GM18499 (cell line): ENCODE data around the gene TIMELESS.
"Not testable (repeated sequence)": the region's sequence is repeated elsewhere in the genome, so short reads cannot be mapped to it uniquely, and the experiment has no call there.

Experiments used
- ATAC-seq: cut with Tn5 transposase; IDR thresholded peaks from one replicate; pipeline ENCODE4 v1.9.1; 2021; ENCODE audit warnings: moderate number of reproducible peaks; ENCODE audit not compliant: insufficient read depth, unreplicated experiment

The TIMELESS gene

DNA sequence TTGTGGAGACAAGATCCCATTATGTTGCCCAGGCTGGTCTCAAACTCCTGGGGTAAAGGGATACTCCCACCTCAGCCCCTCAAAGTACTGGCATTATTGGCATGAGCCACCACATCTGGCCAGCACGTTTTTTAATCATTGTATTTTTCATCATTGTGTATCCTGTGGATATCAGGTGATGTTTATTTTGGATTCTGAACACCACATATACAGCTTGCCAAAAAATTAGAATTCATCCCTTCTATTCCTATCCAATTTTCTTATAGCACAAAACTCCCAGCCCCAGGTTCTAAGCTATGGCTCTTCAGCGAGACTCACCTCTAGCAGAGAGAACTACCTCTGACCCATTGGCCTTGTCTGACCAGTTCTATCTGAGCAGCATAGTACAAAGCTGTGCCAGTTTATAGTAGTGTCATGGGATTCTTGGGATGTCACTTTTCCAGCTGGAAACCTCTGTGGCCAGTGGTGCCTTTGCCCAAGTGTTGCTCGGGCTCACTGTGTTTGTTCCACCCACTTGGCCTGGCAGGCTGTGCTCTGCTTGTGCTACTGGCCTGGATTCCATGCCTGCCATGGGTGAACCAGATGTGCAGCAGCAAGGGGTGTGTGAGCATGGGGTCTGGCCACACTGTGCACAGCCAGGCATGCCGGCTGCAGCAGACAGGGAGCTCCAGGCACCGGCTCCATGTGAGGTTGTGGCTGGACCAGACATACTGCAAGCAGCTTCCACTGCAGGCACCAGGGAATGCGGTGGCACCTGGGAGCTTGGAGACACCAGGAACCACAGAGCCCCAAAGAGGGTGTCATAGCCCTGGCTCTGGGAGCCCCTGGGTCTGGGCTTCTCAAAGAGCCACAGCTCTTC, 37.2 kb downstream of the TIMELESS start:
- ATAC-seq, result no peak

DNA sequence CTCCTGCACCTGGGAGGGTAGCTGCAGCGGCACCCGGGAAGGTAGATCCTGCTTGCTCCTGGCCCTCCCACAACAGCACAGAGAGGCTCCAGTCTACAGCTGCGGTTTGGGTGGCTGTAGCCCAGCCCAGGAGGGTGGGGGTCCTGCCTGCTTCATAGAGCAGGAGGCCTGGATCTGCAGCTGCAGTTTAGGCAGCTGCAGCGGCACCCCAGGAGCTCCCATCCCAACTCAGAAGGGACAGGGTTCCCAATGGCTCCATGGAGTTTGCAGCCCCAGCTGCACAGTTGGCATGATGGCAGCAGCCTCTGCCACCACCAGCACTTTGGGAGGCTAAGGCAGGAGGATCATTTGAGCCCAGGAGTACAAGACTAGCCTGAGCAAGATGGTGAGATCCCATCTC, 38.5 kb downstream of the TIMELESS start:
- no peak for ATAC-seq

DNA sequence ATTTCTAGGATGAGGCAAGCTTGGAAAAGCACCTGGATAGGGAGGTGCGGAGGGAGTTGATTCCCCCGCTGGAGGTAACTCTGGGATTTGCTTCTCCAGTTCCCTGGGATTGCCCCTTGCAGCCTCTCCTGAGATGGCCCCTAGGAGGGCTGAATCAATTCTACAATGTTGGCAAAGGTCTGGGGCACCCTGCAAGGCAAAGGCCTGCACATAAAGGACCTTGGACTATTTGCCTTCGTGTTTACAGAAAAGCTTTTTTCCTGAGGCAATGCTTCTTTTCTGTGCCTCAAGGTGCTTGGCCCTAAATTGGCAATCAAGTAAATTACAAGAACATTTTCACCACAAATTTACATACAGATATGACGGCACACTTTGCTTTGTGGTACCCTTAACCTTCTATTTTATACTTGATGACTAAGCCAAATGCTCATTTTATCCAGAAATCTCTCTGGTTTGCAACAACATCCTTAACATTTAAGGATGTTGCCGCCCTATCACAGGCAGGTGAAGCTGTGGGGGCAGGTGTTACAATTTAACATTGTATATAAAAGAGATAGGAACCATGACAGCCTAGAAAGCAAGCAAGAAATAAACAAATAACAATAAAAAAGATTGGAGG, 40.3 kb downstream of the TIMELESS start:
- ATAC-seq, result no peak

DNA sequence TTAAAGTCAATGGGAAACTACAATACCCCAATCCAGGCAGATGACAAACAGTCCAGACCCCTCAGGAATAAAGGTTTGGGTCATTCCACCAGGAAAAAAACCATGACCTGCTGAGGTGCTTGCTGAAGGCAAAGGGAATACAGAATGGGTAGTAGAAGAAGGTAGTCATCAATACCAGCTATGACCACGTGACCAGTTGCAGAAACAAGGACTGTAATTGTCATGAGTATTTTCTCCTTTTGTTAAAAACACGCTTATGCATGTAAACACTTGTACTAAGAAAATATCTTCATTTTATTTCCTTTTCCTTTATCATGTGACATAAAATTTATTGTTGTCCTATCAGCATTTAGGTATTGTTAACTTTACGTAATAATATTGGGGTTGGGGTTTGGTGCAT, 45.0 kb downstream of the TIMELESS start:
- ATAC-seq, result not testable (repeated sequence)

DNA sequence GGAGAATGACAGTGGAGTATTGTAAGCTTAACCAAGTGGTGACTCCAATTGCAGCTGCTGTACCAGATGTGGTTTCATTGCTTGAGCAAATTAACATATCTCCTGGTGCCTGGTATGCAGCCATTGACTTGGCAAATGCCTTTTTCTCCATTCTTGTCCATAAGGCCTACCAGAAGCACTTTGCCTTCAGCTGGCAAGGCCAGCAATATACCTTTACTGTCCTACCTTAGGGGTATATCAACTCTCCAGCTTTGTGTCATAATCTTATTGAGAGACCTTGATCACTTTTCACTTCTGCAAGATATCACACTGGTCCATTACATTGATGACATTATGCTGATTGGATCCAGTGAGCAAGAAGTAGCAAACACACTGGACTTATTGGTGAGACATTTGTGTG, 47.6 kb downstream of the TIMELESS start:
- not testable (repeated sequence) for ATAC-seq

DNA sequence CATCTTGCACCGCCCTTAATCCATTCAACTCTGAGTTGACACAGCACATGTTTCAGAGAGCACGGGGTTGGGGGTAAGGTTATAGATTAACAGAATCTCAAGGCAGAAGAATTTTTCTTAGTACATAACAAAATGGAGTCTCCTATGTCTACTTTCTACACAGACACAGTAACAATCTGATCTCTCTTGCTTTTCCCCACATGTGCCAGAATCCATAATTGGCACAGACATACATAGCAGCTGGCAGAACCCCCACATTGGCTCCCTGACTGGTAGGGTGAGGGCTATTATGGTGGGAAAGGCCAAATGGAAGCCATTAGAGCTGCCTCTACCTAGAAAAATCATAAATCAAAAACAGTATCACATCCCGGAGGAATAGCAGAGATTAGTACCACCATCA, 48.1 kb downstream of the TIMELESS start:
- ATAC-seq, result not testable (repeated sequence)

DNA sequence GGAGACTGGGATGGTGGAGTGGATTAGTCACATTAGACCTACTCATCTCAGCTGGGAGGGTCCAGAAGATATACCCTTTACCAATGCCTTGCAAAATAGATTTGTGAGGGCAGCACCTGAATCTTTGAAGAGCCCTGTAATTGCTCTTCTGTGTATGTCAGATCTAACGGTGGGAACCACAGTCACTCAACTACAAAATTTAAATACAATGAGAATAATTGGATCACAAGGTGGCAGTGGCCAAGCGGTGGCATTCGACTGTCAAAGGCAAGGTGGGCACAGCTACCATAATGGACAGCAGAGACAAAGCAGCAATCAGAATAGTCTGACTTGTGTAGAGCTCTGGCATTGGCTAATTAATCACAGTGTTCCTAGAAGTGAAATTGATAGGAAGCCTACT, 49.8 kb downstream of the TIMELESS start:
- not testable (repeated sequence) for ATAC-seq

DNA sequence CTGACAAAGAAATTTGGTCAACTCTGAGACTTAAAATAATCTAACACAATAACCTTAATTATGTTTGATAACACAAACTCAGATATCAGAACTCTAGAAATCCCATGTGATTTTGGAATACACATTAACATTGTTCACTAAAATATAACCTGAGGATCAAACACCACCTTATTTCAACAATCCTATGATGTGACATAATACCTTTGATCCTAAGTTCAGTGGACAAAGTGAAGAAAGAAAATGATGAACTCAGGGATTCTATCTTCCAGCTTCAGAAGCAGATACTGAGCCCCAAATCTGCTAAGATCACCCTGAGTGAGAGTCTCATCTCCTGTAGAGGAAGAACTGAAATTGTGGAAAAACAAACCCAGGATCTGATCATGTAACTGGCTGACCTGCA, 50.9 kb downstream of the TIMELESS start:
- no peak for ATAC-seq

DNA sequence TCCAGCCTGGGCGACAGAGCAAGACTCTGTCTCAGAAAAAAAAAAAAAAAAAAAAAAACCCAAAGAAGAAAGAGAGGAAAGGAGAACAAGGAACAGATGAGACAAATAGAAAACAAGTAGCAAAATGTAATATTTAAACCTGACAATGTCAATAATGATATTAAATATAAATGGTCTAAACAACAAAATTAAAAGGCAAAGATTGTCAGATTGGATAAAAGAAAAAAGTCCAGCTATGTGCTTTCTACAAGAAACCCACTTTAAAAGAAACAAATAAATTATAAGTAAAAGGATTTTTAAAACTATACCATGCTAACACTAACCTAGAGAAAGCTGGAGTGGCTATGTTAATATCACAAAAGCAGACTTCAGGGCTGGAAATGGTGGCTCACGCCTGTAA, 56.9 kb downstream of the TIMELESS start:
- ATAC-seq, result no peak

DNA sequence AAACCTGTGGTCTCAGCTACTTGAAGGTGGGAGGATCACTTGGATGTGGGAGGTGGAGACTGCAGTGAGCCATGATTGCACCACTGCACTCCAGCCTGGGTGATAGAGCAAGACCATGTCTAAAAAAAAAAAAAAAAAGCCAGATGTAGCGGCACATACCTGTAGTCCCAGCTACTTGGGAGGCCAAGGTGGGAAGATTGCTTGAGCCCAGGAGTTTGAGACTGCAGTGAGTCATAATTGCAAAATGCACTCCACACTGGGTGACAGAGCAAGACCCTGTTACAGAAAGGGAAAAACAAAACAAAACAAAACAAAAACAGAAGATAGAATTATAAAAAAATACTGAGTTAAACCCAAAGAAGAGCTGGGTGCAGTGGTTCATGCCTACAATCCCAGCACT, 57.5 kb downstream of the TIMELESS start:
- no peak for ATAC-seq

DNA sequence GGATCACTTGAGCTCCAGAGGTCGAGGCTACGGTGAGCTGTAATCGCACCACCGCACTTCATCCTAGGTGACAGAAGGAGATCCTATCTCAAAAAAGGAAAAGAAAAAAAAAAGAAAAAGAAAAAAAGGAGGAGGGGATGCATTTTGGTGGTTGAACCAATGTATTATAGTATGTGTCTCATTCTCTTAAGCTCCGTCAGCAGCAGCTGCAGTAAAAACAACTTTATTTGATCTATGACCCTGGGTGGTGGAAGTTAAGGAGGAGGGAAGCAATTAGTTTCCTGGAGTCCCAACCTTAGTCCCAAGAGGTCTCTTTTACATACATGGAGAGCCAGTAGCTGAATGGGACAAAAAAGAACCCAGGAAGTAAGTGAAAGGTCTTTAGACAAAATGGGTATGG, 59.8 kb downstream of the TIMELESS start:
- ATAC-seq, result no peak

DNA sequence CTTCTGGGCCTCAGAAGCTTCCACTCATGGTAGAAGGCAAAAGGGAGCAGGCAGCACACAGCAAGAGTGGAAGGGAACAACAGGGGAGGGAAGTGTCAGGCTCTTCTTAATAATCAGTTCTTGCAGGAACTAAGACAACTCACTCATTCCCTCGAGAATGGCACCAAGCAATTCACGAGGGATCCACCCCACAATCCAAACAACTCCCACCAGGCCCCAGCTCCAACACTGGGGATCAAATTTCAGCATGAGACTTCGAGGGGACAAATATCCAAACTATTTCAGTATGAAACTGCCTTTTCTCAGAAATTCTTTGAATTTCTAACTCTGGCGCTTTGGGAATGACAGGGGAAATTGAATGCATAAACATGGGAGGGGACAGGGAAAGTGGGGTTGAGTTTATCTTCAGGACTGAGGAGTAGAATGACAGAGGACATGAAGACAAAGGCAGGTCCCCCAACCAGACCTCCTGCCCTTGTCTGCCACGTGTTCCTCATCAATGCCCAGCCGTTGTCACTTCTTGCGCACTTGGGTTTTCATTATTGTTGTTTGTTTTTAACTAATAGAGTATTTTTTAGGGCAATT, 62.0 kb downstream of the TIMELESS start:
- no peak for ATAC-seq

DNA sequence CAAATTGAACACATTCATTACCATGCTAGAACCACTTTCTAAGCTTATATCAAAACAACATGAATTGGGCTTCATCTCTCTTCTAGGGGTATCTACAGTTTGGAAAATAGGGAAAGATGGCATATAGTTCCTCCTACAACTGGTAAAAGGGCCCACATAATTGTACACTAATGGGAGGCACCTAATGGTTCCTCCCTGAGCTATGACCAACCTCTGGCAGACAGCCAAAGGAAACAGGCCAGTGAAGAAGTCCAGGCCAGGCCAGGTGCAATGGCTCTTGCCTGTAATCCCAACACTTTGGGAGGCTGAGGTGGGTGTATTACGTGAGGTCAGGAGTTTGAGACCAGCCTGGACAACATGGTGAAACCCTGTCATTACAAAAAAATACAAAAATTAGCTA, 63.4 kb downstream of the TIMELESS start:
- no peak for ATAC-seq

DNA sequence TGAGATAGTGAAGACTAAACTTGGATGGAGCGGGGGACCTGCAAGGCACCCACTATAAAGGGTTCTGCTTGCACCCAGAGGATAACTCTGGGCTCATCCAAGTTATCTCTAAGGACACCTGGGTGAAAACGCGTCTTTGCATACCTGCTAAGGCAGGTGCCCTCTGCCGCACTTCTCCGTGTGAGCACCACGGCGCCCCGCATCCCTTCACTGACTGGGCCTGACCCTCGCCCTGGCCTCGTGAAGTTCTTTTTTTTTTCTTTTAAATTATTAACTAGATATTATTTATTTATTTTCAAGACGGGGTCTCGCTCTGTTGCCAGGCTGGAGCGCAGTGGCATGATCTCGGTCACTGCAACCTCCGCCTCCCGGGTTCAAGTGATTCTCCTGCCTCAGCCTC, 66.6 kb downstream of the TIMELESS start:
- ATAC-seq, result no peak

DNA sequence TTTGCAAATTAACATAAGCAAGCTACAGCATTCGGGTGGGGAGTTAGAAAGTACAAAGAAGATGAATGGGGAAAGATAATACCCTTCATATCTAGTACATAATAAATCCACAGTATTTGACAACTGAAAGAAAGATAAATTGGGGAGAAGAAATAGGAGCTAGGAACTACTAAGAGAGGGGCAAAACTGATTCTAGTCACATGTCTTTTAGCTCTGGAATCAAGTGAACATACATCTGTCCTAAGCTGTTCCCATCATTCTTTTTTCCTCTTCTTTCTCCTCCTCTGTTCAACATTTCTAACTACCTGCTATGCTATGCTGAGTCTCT, 71.3 kb downstream of the TIMELESS start:
- no peak for ATAC-seq

DNA sequence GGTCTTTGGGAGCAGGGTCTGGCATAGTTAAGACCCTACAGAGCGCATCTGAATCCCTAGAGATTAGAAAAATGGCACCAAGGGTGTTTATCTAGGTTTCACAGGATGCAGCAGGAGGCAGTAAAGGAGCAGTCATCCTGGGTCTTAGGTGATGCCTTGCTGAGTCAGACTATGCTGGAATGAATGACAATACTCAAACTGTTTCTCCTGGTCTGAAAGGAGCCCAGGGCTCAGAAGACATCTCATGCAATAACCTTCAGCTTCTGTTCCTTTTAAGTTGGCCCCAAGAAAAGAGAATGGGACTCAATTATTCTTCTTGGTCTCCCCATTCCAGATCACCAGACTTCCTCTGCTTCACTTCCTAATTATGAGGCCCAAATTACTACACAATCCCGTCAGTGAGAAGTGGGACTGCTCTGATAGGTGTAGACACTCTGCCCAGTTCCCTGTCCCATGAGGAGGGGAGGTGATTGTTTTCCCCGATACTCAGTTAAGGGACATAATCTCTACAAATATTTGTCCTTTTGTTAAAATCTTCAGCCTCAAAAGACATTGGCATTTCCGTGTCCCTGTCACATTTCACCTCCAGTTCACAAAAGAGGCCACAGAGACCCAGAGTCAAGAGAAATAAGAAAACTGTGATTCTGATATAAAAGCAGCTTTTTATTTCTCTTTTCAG, 71.8 kb downstream of the TIMELESS start:
- ATAC-seq, result no peak

DNA sequence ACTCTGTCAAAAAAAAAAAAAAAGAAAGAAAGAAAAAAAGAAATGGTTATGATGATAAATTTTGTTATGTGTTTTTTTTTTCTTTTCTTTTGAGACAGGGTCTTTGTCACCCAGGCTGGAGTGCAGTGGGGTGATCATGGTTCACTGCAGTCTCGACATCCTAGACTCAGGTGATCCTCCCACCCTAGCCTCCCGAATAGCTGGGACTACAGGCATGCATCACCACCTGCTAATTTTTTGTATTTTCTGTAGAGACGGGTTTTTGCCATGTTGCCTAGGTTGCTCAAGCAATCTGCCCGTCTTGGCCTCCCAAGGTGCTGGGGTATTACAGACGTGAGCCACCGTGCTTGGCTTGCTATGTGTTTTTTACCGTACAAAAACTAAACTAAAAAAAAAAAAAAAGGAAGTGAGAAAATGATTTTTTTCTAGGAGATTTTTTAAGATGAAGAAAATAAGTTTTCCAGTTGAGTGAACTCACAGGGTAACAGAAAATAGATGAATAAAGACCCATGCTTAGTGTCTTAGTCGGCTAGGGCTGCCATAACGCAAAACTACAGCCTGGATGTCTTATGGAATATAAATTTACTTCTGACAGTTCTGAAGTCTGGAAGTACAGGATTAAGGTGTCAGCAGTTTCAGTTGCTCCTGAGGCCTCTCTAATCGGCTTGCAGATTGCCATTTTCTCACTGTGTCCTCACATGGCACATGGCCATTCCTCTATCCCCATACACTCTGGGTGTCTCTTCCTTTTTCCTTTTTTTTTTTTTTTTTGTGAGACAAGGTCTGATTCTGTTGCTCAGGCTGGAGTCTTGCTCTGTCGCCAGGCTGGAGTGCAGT, 73.4 kb downstream of the TIMELESS start:
- no peak for ATAC-seq

DNA sequence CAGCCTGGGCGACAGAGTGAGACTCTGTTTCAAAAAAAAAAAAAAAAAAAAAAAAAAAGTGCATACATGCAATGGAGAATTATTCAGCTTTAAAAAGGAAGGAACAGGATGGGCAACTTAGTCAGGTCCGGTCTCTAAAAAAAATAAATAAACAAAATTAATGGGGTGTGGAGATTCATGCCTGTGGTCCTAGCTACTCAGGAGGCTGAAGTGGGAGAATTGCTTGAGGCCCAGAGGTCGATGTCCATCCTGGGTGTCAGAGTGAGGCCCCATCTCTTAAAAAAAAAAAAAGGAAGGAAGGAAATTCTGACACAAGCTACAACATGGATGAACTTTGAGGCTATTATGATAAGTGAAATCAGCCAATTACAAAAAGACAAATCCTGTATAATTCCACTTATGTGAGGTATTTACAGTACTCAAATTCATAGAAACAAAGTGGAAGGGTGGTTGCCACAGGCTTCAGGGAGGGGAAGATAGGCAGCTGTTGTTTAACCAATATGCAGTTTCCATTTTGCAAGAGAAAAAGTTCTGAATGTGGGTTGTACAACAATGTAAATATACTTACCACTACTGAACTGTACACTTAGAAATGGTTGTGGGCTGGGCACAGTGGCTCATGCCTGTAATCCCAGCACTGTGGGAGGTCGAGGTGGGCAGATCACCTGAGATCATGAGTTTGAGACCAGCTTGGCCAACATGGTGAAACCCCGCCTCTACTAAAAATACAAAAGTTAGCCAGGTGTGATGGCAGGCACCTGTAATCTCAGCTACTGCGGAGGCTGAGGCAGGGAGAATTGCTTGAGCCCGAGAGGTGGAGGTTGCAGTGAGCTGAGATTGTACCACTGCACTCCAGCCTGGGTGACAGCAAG, 74.3 kb downstream of the TIMELESS start:
- no peak for ATAC-seq

DNA sequence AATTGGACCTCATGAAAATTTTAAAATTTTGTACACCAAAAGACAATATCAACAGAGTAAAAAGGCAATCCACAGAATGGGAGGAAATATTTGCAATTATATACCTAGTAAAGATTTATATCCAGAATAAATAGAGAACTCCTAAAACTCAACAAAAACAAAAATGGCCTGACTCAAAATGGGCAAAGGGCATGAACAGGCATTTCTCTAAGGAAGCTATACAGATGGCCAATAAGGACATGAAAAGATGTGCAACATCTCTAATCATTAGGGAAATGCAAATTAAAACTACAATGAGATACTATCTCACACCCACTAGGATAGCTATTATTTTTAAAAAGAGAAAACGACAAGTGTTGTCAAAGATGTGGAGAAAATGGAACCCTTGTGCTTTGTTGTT, 75.7 kb downstream of the TIMELESS start:
- no peak for ATAC-seq
